ENCODE results near the gene KCMF1.

- TF ChIP-seq, protein P1, sequence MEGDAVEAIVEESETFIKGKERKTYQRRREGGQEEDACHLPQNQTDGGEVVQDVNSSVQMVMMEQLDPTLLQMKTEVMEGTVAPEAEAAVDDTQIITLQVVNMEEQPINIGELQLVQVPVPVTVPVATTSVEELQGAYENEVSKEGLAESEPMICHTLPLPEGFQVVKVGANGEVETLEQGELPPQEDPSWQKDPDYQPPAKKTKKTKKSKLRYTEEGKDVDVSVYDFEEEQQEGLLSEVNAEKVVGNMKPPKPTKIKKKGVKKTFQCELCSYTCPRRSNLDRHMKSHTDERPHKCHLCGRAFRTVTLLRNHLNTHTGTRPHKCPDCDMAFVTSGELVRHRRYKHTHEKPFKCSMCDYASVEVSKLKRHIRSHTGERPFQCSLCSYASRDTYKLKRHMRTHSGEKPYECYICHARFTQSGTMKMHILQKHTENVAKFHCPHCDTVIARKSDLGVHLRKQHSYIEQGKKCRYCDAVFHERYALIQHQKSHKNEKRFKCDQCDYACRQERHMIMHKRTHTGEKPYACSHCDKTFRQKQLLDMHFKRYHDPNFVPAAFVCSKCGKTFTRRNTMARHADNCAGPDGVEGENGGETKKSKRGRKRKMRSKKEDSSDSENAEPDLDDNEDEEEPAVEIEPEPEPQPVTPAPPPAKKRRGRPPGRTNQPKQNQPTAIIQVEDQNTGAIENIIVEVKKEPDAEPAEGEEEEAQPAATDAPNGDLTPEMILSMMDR (IDR thresholded peaks at IDR 0.05): no peak
- no peak for TF ChIP-seq POLR2A (IDR thresholded peaks at IDR 0.05)
Measured at GRCh38 chr2:84963323-84963691, 7.7 kb upstream of the KCMF1 start.
